Posterior vena cava (tissue), 2 donors: Measurements from ENCODE around the gene CD300H. TPM values are rescaled to one million over a fixed set of nuclear protein-coding genes. Genes with fewer than 3 reads are reported as not detected.
A peak's percentile ranks its signal among the peaks of the same experiment; 100 is the strongest.
"Not testable (repeated sequence)": the region's sequence is repeated elsewhere in the genome, so short reads cannot be mapped to it uniquely, and the experiment has no call there.

Source experiments
- DNase-seq: peaks from one replicate; pipeline ENCODE4 v3.0.0-alpha.2; 2020; ENCODE audit warnings: low spot score
- intact Hi-C, 2 donors: fragments of 100-400 bp; cut with DNase I; formaldehyde crosslinking; loops; one replicate each; pipeline versions ENCODE4 v1.14.1 to v1.14.2; 2022 to 2023
- total RNA-seq, 2 donors: library from RNA; stranded (reverse); fragmentation: NEBNext Ultra II Directional; extraction: Animal tissue kit (Norgen Biotek cat#: 25700); gene quantifications; one replicate each; pipeline ENCODE4 v1.2.1, GENCODE V29; 2021
- donor health status: DM: yes; HTN: yes; CAD: no.
- donor health status: DM: yes; HTN: yes; CAD: no.

Gene CD300H
- total RNA-seq, 2 donors from 2014 or later: 1.2 TPM; not detected in 1

DNA sequence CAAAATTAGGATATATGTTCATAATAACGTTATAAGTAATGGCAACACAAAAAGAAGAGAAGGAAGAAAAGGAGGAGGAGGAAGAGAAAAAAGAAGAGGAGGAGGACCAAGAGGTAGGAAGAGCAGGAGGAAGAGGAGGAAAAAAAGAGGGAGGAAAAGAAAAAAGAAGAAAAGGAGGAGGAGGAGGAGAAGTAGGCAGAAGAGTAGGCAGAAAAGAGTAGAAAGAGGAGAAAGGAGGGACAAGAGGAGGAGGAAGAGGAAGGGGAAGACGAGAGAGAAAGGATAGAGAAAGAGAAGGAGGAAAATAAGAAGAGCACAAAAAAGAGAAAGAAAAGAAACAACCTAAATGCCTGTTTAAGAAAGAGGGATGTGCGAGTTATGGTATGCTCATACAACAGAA lies 30.4 kb downstream of the CD300H start:
- intact Hi-C loops: no loop called here
- no peak for DNase-seq

DNA sequence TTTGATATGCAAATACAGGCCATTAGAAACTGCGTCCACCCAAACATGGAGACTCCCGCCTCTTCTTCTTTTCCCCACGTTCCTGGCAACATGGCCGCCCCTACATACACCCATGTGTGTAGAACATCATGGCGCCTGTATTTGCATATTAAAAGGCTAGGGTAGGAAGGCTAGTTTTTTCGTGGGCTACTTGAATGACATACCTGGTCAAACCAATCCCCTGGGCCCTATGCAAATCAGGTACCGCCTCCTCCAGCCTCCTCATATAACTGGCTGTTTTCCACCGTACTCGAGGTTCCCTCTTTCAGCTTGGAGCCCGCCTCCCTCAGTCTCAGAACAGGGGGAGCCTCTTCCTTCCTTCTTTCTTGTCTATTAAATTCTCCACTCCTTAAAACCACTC lies 35.2 kb downstream of the CD300H start:
- peak; percentile 86 for DNase-seq

DNA sequence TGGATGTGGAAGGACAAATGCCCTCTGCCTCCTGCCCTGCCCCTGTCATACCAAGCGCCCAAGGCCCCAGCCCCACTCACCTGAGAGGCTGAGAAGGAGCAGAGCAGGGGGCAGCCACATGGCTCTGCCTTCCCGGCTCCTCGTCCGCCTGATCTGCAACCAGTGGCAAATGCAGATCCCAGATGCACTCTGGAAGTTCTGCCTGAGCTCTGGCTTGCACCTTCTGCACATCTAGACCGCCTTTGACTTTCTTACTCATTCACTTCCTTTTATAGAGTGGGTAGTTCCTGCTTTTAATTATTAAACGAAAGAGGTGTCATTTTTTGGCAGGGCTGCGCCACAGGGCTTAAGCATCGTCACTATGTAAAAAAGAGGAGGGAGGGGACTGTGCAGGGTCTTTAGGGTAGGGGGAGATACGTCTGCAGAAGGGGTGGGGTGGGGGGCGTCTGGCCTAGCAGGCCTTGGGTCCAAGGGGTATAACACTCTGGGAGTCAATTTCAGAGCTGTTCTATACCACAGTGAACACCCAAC lies 36.0 kb downstream of the CD300H start, which contains the start of gene CD300LB:
CD300LB (minus strand) TSS at position 245 of the 531 bp plus-strand sequence; CDS start at position 120, 125 bp downstream.
- peak; percentile 62 for DNase-seq
- intact Hi-C loops: no loop called here

More for the DNA sequence above, 35.2 kb downstream of the CD300H start:
- intact Hi-C loops: no loop called here

DNA sequence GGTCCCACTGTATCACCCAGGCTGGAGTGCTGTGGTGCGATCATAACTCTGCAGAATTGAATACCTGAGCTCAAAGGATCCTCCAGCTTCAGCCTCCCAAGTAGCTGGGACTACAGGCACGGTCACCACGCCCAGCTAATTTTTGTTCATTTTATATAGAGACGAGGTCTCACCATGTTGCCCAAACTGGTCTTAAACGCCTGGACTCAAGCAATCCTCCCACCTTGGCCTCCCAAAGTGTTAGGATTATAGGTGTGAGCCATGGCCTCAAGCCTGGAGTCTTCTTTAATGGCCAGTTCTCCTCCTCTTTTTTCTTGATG lies 36.5 kb downstream of the CD300H start:
- intact Hi-C loops: no loop called here
- DNase-seq: no peak

DNA sequence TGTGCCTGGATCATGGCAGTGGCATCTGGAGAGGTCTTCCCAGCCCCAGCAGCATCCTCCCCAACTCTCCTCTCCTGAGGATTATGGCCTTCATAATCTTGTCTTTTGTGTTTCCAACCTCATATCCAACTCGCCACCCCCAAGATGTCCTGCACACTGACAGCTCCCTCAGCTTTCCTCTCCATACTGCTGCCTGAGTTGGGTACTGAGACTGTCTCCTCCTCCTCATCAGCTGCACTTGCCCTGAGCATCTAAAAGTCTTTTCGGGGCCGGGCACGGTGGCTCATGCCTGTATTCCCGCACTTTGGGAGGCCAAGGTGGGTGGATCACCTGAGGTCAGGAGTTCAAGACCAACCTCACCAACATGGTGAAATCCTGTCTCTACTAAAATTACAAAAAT lies 38.1 kb downstream of the CD300H start:
- intact Hi-C loops: no loop called here
- no peak for DNase-seq

DNA sequence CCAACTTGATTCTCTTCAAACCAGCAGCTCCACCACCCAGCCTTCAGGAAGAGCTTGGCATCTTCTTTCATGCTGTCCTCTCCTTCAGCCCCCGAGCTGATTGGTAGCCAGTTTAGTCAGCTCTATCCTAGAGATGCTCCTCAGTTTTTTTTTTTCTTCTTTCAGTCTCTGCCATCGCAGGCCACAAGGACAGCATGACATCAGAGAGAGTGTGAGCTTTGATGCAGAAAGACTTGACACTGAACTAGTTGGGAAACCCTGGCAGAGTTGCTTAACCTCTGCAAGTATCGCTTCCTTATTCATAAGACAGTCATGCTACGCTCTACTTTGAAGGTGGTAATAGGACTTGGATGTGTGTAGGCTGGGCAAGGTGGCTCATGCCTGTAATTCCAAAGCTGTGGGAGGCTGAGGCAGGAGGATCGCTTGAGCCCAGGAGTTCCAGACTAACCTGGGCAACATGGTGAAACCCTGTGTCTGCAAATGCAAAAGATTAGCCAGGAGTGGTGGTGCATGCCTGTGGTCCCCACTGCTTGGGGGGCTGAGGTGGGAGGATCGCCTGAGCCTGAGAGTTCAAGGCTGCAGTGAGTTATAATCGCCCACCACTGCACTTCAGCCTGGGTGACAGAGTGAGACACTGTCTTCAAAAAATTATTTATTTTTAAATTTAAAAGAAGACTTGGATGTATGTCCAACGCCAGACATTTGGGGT lies 38.7 kb downstream of the CD300H start:
- peak; percentile 44 for DNase-seq
- intact Hi-C loops: no loop called here

DNA sequence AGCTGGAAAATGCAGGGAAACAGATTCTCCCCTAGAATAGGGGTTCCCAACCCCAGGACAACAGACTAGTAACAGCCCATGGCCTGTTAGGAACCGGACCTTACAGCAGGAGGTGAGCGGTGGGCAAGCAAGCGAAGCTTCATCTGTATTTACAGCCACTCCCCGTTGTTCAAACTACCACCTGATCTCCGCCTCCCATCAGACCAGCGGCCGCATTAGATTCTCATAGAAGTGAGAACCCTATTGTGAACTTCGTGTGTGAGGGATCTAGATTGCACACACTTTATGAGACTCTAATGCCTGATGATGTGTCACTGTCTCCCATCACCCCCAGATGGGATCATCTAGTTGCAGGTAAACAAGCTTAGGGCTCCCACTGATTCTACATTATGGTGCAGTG lies 39.6 kb downstream of the CD300H start:
- DNase-seq: peak; percentile 29
- intact Hi-C loops: no loop called here

DNA sequence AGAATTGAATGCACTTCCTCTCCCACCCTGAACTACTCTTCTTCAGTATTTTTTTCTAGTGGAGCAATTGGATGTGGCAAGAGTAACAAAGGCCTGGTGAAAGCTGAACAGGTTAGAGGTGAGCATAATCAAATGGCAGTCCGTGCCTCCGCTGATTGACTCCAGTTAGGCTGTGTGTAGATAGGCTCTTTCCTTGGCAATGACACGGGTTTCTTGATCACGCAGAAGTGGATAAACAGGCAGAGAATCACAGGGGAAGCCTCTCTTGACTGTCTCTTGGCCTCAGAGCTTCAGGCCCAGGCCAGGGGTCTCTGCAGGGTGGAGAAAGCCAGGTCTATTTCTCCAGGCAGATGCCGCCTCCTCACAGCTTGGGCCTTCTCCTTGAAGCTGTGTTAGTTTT lies 40.2 kb downstream of the CD300H start:
- intact Hi-C loops: no loop called here
- DNase-seq: peak; percentile 28

DNA sequence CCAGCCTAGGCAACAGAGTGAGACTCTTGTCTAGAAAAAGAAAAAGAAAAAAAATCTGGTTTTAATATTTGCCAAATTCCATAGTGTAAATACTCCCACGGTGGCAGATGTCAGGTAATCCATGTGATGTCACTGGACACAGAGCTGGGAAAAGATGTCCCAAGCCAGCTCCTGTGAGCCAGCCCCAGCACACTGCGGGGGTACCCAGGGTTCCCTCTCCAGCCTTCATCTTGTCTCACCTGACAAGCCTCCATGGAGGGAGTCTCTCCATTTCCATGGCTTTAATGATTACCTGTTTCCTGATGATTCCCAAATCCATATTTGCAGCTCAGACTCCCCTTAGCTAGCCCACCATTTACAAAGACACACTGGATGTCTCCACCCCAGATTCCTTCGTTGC lies 40.6 kb downstream of the CD300H start:
- intact Hi-C loops: no loop called here
- DNase-seq: peak; percentile 40

DNA sequence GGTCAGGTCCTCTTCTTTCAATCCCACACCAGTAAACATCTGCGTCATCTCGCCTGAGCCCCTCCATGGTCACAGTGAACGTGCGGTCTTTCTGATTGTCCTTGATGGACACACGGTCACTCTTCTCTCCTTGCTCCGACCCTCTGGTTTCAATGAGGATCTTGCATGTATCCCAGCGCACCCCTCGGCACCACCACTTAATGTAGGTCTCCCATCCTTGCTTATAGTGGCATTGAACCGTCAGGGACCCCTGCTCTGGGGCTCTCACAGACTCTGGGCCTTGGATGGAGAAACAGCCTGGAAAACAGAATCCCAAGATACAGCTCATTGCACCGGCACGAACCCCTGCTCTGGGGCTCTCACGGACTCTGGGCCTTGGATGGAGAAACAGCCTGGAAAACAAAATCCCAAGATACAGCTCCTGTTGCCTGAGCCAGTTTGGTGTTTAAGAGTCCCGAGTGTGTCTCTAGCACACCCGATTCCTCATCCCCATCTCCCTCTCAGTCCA lies 41.5 kb downstream of the CD300H start:
- intact Hi-C loops: no loop called here
- DNase-seq: peak; percentile 16

DNA sequence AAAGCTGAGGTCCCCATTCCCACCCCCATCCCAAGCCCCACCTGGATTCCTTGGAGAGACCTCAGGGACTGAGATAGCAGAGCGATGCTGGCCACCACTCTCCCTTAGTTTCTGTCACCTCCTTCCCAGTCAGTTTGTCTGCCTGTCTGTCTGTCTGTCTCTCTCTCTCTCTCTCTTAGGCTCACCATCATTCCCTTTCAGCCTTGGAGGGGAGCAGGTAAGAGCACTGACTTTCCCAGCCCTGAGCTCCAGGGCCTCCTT lies 41.9 kb downstream of the CD300H start:
- intact Hi-C loops: no loop called here
- no peak for DNase-seq

DNA sequence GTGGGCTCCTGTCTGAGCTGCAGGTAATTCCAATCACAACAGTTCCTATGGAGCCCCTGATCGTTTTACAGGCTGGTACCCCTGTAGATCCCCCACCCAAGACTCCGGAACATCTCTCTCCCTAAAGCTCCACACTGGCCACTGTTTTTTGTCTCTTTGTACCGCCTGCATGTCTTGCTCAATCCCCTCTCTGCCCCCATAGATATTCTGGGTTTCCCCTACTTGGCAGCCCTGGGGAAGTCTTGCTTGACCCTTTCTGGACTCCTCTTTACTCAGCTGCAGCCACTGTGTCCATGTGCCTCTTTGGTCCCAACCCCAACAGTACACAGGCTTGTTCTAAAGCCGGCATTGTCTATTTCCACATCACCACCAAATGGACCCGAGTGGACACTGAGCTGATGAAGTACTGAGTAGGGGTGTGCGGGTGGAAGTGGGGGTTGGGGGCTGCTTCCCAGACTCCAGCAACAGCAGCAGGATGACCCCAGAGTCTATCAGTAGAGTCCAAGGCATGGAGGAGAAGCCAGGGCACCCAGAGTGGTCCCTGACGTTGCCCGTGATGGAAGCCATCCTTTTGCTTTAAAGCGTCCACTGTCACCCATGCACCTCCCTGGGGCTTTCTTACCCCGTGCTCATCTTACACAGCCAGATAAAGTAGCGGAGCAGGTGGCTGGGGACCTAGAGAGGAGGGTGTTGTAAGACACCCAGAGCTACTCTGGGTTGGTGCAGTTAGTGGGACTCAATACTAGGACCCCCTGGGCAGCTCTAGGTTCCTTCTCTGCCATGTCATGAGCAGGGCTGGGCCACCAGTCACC lies 42.5 kb downstream of the CD300H start:
- peak; percentile 54 for DNase-seq
- intact Hi-C loops: no loop called here

DNA sequence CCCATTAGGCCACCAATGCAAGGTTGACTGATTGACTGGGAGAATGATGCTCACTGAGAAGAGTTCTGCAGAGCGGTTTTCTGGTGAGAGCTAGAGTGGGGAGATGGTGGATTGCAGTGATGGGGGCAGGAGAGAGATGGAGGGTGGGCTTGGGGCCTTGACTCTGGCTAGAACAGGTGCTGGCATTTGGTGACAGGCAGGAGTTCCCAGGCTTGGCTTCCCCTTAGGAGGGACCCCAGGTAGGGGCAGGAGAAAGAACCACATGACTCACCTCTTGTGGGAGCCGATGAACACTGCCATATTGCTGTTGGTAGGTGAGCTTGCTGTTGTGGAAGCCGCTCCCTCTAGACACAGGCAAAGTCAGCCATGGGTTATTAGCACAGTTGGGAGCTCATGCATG lies 44.0 kb downstream of the CD300H start:
- DNase-seq: peak; percentile 20
- intact Hi-C loops: no loop called here

DNA sequence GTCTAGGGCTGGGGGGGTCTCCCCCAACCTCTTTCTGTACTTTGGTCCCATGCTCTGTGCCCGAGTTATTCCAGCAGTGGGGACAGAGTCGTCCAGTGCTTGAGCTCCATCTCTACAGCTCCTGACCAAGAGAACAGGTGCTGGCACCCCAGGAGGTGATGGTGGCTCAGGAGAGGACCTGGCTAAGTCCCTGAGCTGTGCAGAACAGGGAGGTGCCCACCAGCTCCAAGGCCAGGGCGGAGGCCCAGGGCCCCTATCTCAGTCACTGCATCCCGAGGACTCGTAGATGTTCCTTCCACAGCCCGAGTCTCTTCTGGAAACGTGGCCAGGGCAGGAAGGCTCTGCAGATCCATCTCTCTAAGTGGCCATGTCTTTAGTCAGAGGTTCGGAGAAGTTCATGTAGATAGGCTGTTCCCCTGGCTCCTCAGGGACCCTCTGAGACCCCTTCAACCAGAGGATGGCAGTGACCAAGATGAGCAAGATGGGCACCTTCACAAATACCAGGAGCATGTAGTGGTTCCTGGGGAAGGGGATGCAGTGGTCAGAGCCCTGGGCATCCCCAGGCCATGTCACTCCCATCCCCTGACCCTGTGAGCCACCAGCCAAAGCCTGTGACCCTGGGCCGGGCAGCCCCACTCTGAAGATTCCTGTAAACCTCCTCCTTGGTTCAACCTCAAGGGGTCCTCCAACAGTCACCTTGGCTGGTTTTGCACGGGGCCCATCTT lies 44.8 kb downstream of the CD300H start:
- DNase-seq: no peak
- intact Hi-C loops: no loop called here

DNA sequence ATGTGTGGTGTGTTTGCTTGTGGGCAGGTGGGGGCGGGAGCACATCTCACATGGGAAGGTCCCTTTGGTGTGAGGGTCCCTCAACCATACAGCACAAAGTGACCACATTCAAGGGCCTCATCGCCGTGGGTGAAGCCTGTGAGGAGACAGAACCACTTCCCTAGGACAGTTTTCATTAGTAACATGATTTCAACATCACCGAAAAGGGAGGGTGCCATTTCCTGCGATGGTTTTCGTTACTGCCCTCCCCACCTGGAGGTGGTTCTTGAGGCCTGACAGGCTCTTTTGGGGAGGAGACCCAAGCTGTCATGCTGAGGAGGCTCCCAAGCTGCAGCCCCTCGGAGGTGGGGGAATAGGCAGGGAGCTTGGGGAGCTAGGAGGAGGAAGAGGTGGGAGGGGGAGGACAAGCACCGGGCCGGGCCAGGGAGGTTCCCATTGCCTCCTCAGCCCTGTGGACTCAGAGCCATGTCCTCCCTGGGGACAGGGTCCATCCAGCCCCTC lies 45.6 kb downstream of the CD300H start:
- intact Hi-C loops: no loop called here
- DNase-seq: no peak

DNA sequence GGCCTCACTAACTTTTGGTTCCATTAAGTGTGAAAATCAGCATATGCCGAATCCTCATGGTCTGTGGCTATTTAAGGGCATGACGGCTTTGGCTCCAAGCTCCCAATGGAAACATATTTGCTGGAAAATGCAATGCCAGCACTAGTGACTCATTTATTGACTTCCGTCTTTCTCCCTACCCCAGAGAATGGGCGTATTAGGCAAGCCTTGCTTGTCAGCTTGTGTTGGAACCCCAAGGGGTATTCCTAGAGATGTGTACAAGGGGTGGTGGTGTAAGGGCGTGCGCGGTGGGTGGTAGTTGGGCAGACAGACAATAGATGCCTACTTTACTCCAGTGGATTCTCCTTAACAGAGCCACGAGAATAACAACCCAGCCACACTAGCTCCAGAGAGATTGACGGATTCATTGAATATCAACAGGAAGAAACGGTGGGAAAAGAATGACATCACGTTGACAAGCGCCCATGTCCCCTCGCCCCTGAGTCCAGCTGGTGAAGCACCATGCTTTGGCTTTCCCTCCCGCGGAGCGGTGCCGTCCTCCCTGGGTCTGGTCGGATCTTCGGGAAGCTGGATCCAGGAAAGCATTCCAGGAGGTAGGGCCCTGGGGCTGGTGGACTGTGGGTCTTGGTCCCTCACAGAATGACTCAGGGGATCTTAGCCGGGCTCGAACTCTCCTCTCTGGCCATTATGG lies 46.4 kb downstream of the CD300H start:
- intact Hi-C loops: no loop called here
- no peak for DNase-seq

DNA sequence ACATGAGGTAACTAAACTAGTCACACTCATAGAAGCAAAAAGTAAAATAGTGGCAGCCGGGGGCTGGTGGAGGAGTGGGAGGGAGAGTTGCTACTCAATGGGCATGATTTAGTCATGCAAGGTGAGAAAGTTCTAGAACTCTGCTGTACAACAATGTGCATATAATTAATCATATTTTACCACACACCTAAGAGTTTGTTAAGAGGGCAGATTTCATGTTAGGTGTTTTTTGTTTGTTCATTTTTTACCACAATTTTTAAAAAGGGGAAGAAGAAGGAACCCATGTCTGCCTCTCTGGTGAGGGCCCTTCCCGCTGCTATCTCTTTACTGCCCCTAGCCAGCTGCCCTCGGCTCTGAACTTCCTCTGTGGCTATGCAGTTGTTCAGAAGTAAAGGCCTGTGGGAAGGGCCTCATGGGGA lies 47.3 kb downstream of the CD300H start:
- intact Hi-C loops: no loop called here
- no peak for DNase-seq

DNA sequence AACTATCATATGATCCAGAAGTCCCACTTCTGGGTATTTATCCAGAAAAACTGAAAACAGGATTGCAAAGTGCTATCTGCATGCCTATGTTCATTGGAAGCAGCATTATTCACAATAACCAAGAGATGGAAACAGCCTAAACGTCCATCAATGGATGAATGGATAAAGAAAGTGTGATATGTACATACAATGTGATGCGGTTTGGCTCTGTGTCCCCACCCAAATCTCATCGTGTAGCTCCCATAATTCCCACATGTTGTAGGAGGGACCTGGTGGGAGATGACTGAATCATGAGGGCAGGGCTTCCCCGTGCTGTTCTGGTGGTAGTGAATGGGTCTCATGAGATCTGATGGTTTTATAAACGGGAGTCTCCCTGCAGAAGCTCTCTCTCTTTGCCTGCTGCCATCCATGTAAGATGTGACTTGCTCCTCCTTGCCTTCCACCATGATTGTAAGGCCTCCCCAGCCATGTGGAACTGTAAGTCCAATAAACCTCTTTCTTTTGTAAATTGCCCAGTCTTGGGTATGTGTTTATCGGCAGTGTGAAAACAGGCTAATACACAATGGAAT lies 48.8 kb downstream of the CD300H start:
- DNase-seq, intact Hi-C loops: not testable (repeated sequence)
